ENCODE results near the gene PLSCR1.

DNA sequence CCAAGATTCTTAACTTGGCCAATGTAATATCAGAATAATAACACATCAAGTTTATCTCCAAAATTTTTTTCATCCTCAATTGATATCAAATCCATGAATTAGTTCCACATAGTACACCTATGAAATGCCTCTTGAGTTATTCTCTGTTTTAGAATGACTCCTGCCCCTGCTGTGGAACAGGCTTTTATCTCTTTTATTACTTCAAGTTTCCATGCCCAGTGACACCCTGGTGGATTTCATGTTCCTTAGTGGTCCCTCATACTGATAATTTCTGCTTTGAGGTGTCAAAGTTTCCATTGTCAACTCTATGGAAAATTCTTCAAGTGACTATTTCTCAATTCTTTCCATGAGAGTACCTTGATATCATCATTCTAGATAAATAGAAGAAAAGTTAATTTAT is 24.6 kb downstream of the PLSCR1 start:
- TF ChIP-seq, protein P1, sequence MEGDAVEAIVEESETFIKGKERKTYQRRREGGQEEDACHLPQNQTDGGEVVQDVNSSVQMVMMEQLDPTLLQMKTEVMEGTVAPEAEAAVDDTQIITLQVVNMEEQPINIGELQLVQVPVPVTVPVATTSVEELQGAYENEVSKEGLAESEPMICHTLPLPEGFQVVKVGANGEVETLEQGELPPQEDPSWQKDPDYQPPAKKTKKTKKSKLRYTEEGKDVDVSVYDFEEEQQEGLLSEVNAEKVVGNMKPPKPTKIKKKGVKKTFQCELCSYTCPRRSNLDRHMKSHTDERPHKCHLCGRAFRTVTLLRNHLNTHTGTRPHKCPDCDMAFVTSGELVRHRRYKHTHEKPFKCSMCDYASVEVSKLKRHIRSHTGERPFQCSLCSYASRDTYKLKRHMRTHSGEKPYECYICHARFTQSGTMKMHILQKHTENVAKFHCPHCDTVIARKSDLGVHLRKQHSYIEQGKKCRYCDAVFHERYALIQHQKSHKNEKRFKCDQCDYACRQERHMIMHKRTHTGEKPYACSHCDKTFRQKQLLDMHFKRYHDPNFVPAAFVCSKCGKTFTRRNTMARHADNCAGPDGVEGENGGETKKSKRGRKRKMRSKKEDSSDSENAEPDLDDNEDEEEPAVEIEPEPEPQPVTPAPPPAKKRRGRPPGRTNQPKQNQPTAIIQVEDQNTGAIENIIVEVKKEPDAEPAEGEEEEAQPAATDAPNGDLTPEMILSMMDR (IDR thresholded peaks at IDR 0.05), result no peak
- TF ChIP-seq EZH2 (IDR thresholded peaks at IDR 0.05; ENCODE audit: borderline replicate concordance, insufficient read depth, low read depth, low read length, poor library complexity, severe bottlenecking), result no peak
